Measurements from ENCODE around the gene TNFRSF13B. TPM values are rescaled to one million over a fixed set of nuclear protein-coding genes. Genes with fewer than 3 reads are reported as not detected.

The TNFRSF13B gene
- total RNA-seq, 1 donor: not detected

DNA sequence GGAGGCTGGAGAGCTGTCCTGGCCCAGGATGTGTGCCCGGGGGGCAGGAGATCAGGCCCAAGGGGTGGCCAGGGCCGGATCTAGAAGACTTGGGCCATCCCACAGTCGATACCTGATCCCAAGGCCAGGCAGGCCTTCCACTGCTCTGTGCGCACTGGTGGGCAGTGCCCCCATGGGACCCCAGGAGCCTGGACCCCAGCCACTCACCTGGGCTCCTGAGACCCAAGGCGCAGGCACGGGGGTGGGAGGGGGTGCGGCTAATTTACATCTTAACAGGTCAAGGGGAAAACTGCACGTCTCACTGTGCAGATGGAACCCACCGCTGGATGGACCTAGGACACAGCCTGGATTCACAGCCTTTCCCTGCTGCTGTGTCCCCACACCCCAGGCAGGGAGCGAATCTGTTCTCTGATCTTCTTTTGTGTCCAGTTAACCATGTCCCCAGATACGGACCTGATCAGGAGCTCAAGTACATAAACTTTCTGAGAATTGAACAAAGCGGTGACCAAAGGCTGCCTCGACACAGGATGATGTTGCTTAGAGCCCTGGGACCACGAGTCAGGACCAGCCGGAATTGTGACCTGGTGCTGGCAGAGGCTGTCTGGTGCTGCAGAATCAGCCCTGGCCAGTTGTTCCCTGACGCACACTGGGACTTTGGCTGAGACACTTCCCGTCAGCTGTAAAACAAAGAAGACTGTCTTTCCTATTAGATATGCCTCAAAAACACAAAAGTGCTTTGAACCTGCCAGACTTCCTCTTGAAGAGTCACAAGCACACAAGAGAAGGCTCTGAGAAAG lies 60.6 kb downstream of the TNFRSF13B start:
- Histone ChIP-seq H3K4me2 (ENCODE audit: insufficient read depth, low read length) (no peak overlapping the region), H3K4me1 (ENCODE audit: insufficient read depth, low read length) (peaks cover 10% of the 10 kb centered on the region), H3K27ac (ENCODE audit: low read depth, low read length) (no peak overlapping the region), H4K20me1 (ENCODE audit: insufficient read depth, low read length) (no peaks in the 10 kb centered on the region), H3K36me3 (ENCODE audit: insufficient read depth, low read length) (no peaks in the 10 kb centered on the region), H2AFZ (ENCODE audit: low read length) (no peak overlapping the region), H3K79me2 (ENCODE audit: insufficient read depth, low read length) (no peaks in the 10 kb centered on the region), H3K9me3 (ENCODE audit: low read depth, low read length) (no peaks in the 10 kb centered on the region), H3K27me3 (ENCODE audit: insufficient read depth, low read length) (no peaks in the 10 kb centered on the region), H3K4me3 (ENCODE audit: insufficient read depth, low read length) (no peak overlapping the region)
- DNase-seq (ENCODE audit: insufficient read length, low spot score, missing footprints): no peak
- TF ChIP-seq, protein P1, sequence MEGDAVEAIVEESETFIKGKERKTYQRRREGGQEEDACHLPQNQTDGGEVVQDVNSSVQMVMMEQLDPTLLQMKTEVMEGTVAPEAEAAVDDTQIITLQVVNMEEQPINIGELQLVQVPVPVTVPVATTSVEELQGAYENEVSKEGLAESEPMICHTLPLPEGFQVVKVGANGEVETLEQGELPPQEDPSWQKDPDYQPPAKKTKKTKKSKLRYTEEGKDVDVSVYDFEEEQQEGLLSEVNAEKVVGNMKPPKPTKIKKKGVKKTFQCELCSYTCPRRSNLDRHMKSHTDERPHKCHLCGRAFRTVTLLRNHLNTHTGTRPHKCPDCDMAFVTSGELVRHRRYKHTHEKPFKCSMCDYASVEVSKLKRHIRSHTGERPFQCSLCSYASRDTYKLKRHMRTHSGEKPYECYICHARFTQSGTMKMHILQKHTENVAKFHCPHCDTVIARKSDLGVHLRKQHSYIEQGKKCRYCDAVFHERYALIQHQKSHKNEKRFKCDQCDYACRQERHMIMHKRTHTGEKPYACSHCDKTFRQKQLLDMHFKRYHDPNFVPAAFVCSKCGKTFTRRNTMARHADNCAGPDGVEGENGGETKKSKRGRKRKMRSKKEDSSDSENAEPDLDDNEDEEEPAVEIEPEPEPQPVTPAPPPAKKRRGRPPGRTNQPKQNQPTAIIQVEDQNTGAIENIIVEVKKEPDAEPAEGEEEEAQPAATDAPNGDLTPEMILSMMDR (IDR thresholded peaks at IDR 0.05; ENCODE audit: extremely low read depth, low read depth, low read length): no peak

GRCh38 chr17:16910341-16910740 lies 61.6 kb downstream of the TNFRSF13B start:
- TF ChIP-seq, protein P1 (IDR thresholded peaks at IDR 0.05; ENCODE audit: extremely low read depth, low read depth, low read length): no peak
- no peak for DNase-seq (ENCODE audit: insufficient read length, low spot score, missing footprints)
- Histone ChIP-seq H3K27ac (ENCODE audit: low read depth, low read length) (no peak overlapping the region), H3K9me3 (ENCODE audit: low read depth, low read length) (no peaks in the 10 kb centered on the region), H3K4me1 (ENCODE audit: insufficient read depth, low read length) (peaks cover 14% of the 10 kb centered on the region), H4K20me1 (ENCODE audit: insufficient read depth, low read length) (no peaks in the 10 kb centered on the region), H3K79me2 (ENCODE audit: insufficient read depth, low read length) (no peaks in the 10 kb centered on the region), H3K27me3 (ENCODE audit: insufficient read depth, low read length) (no peaks in the 10 kb centered on the region), H3K4me2 (ENCODE audit: insufficient read depth, low read length) (no peak overlapping the region), H3K36me3 (ENCODE audit: insufficient read depth, low read length) (no peaks in the 10 kb centered on the region), H3K4me3 (ENCODE audit: insufficient read depth, low read length) (no peak overlapping the region), H2AFZ (ENCODE audit: low read length) (no peak overlapping the region)

DNA sequence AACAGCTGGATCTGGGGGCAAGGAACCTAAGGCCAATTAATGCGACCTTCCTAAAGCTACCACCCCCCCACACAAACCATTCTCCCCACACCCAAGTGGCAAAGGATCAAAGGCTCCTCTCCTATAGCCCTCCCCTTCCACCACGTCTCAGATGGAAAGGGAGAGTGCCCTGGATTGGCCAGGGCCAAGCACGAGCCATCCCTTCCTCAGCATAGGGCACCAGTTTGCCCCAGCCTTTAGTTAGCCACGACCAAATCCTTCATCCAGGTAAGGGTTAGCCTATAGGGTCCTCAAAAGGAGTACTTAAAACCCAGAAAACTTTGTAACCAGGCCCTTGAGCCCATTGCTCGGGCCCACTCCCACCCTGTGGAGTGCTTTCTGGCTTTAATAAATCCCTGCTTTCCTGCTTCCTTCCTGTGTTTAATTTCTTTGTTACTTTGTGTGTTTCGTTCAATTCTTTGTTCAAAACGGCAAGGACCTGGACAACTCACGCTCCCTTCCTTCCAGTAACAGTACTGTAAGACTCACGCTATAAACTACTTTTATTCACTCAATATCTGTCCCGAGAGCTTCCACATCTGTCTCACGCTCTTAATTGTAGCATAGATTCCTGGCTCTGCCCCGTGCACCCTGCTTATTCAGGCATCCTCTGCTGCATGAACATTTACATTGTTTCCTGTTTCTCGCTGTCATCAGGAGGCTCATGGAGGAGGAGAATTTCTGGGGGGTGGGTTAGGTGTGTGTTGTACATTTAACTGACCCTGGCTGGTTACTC lies 62.3 kb downstream of the TNFRSF13B start:
- Histone ChIP-seq H3K4me2 (ENCODE audit: insufficient read depth, low read length) (no peak overlapping the region), H3K4me3 (ENCODE audit: insufficient read depth, low read length) (no peak overlapping the region), H3K36me3 (ENCODE audit: insufficient read depth, low read length) (no peaks in the 10 kb centered on the region), H3K9me3 (ENCODE audit: low read depth, low read length) (no peaks in the 10 kb centered on the region), H3K27me3 (ENCODE audit: insufficient read depth, low read length) (no peaks in the 10 kb centered on the region), H3K27ac (ENCODE audit: low read depth, low read length) (no peak overlapping the region), H2AFZ (ENCODE audit: low read length) (no peak overlapping the region), H3K4me1 (ENCODE audit: insufficient read depth, low read length) (peaks cover 21% of the 10 kb centered on the region), H4K20me1 (ENCODE audit: insufficient read depth, low read length) (no peaks in the 10 kb centered on the region), H3K79me2 (ENCODE audit: insufficient read depth, low read length) (no peaks in the 10 kb centered on the region)
- peak; percentile 31 for DNase-seq (ENCODE audit: insufficient read length, low spot score, missing footprints)
- TF ChIP-seq, protein P1 (IDR thresholded peaks at IDR 0.05; ENCODE audit: extremely low read depth, low read depth, low read length): no peak

DNA sequence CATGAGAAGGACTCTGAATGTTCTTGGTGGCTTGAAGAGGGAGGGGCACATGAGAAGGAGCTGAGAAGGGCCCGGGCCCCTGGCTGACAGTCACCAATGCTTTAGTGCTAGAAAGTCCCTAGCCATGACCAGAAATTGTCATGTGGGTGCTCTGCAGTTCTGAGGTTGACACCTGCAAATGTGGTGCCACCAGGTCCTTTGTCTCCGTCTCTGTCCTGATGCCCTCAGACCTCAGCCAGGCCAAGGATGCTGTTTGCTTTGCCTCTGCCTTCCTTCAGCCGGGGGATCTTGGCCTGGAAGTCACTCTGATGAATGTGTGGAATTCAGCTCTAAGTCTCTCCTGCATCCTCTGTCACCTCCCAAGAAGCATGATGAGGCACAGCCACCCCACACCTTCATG lies 63.6 kb downstream of the TNFRSF13B start:
- no peaks in the 10 kb centered on the region for H3K36me3 ChIP-seq (ENCODE audit: insufficient read depth, low read length)
- peaks cover 28% of the 10 kb centered on the region for H3K4me1 ChIP-seq (ENCODE audit: insufficient read depth, low read length)
- no peaks in the 10 kb centered on the region for H4K20me1 ChIP-seq (ENCODE audit: insufficient read depth, low read length)
- H3K27me3 ChIP-seq (ENCODE audit: insufficient read depth, low read length): no peaks in the 10 kb centered on the region
- H3K79me2 ChIP-seq (ENCODE audit: insufficient read depth, low read length): no peaks in the 10 kb centered on the region
- no peak overlapping the region for H3K4me2 ChIP-seq (ENCODE audit: insufficient read depth, low read length)
- no peak overlapping the region for H2AFZ ChIP-seq (ENCODE audit: low read length)
- no peaks in the 10 kb centered on the region for H3K9me3 ChIP-seq (ENCODE audit: low read depth, low read length)
- DNase-seq (ENCODE audit: insufficient read length, low spot score, missing footprints): no peak
- H3K27ac ChIP-seq (ENCODE audit: low read depth, low read length): no peak overlapping the region
- no peak overlapping the region for H3K4me3 ChIP-seq (ENCODE audit: insufficient read depth, low read length)
- TF ChIP-seq, protein P1 (IDR thresholded peaks at IDR 0.05; ENCODE audit: extremely low read depth, low read depth, low read length): no peak

Data from osteoblast (primary cell).